Thymus (tissue), 11 donors: ENCODE results near the gene DGKG. TPM values are rescaled to one million over a fixed set of nuclear protein-coding genes. Genes with fewer than 3 reads are reported as not detected.

Experiments used
- DNase-seq, 9 donors: peaks; one replicate each; pipeline ENCODE4 v3.0.0-alpha.2; 2013; ENCODE audit warnings: low spot score in 9 of 9, low read depth in 6 of 9, missing footprints in 1 of 9
- H3K27ac ChIP-seq, 2 donors: one replicate each; pipeline ENCODE4 v1.5.1; 2013; ENCODE audit warnings: control low read depth in 1 of 2, low read depth in 1 of 2, low read length in 1 of 2, mild to moderate bottlenecking in 1 of 2, moderate library complexity in 1 of 2
- H3K27me3 ChIP-seq, 2 donors: one replicate each; pipeline ENCODE4 v1.5.1; 2013; ENCODE audit warnings: low read length in 1 of 2; ENCODE audit not compliant: control insufficient read depth in 2 of 2, insufficient read depth in 1 of 2
- H3K36me3 ChIP-seq, 2 donors: one replicate each; pipeline ENCODE4 v1.5.1; 2013; ENCODE audit warnings: low read length in 1 of 2, mild to moderate bottlenecking in 1 of 2, moderate library complexity in 1 of 2; ENCODE audit not compliant: control insufficient read depth in 2 of 2, insufficient read depth in 2 of 2
- H3K4me1 ChIP-seq, 2 donors: one replicate each; pipeline ENCODE4 v1.5.1; 2013; ENCODE audit warnings: low read length in 2 of 2; ENCODE audit not compliant: control insufficient read depth in 2 of 2, insufficient read depth in 2 of 2
- H3K4me3 ChIP-seq, 2 donors: one replicate each; pipeline ENCODE4 v1.5.1; 2013; ENCODE audit warnings: low read length in 2 of 2, control low read depth in 1 of 2, mild to moderate bottlenecking in 1 of 2
- H3K9me3 ChIP-seq, 2 donors: one replicate each; pipeline ENCODE4 v1.5.1; 2013; ENCODE audit warnings: low read length in 1 of 2, mild to moderate bottlenecking in 1 of 2; ENCODE audit not compliant: control insufficient read depth in 2 of 2, insufficient read depth in 1 of 2
- WGBS: extraction: QIAGEN DNeasy Blood & Tissue Kit; methylation state at CpG from one replicate; pipeline ENCODE4 v1.1.7; 2013; 5-methylcytosine and 5-hydroxymethylcytosine counted together
- polyA plus RNA-seq: library from polyadenylated mRNA; stranded (reverse); fragments of 200-250 nt; gene quantifications from one replicate; pipeline ENCODE4 v1.2.3, GENCODE V29; 2013
- total RNA-seq: library from RNA; stranded (reverse); fragments of 120-200 nt; gene quantifications from one replicate; pipeline ENCODE4 v1.2.4, GENCODE V29; 2013
- donor health status: healthy.

The DGKG gene
- total and polyA plus RNA-seq, 2 donors = 1.1 to 1.6 TPM

- H3K36me3 ChIP-seq = no peaks in the 10 kb centered on the region
- H3K27ac ChIP-seq = no peak overlapping the region
- peaks cover 0 to 3% of the 10 kb centered on the region in 2 donors for H3K4me1 ChIP-seq
- no peak for DNase-seq
- H3K4me3 ChIP-seq = no peak overlapping the region
- 98% methylated on average over 9 of the region's 9 CpGs for WGBS
- H3K27me3 ChIP-seq = no peaks in the 10 kb centered on the region
- H3K9me3 ChIP-seq = no peaks in the 10 kb centered on the region
Observed at GRCh38 chr3:186173224-186173815, 188.7 kb downstream of the DGKG start.

- H3K4me3 ChIP-seq = no peak overlapping the region
- H3K27me3 ChIP-seq = no peaks in the 10 kb centered on the region
- no peak for DNase-seq
- no peak overlapping the region for H3K27ac ChIP-seq
- WGBS = 99% methylated on average over 2 of the region's 2 CpGs
- peaks cover 0 to 3% of the 10 kb centered on the region in 2 donors for H3K4me1 ChIP-seq
- H3K9me3 ChIP-seq = no peaks in the 10 kb centered on the region
- no peaks in the 10 kb centered on the region for H3K36me3 ChIP-seq
Observed at GRCh38 chr3:186172353-186172752, 189.7 kb downstream of the DGKG start.

GRCh38 chr3:186171521-186171920 lies 190.5 kb downstream of the DGKG start:
- H3K4me1 ChIP-seq = peaks cover 0 to 3% of the 10 kb centered on the region in 2 donors
- H3K9me3 ChIP-seq = no peaks in the 10 kb centered on the region
- no peak overlapping the region for H3K27ac ChIP-seq
- no peak for DNase-seq
- H3K36me3 ChIP-seq = no peaks in the 10 kb centered on the region
- no peaks in the 10 kb centered on the region for H3K27me3 ChIP-seq
- H3K4me3 ChIP-seq = no peak overlapping the region
- 98% methylated on average over 2 of the region's 2 CpGs for WGBS

GRCh38 chr3:186170516-186170915 lies 191.5 kb downstream of the DGKG start:
- Histone ChIP-seq H3K36me3 (no peaks in the 10 kb centered on the region), H3K4me3 (no peak overlapping the region), H3K9me3 (no peaks in the 10 kb centered on the region), H3K27me3 (no peaks in the 10 kb centered on the region), H3K4me1 (peaks cover 0 to 3% of the 10 kb centered on the region in 2 donors), H3K27ac (no peak overlapping the region)
- no peak for DNase-seq
- WGBS = 46% methylated on average over 2 of the region's 2 CpGs

- Histone ChIP-seq H3K27ac (no peak overlapping the region), H3K27me3 (no peaks in the 10 kb centered on the region), H3K4me1 (peaks cover 0 to 3% of the 10 kb centered on the region in 2 donors), H3K4me3 (no peak overlapping the region), H3K36me3 (no peaks in the 10 kb centered on the region), H3K9me3 (no peaks in the 10 kb centered on the region)
- 93% methylated on average over 2 of the region's 2 CpGs for WGBS
- no peak for DNase-seq
Observed at GRCh38 chr3:186169379-186169778, 192.7 kb downstream of the DGKG start.

GRCh38 chr3:186168976-186169375 lies 193.1 kb downstream of the DGKG start:
- no peak overlapping the region for H3K27ac ChIP-seq
- H3K4me3 ChIP-seq = no peak overlapping the region
- H3K4me1 ChIP-seq = peaks cover 0 to 3% of the 10 kb centered on the region in 2 donors
- no peaks in the 10 kb centered on the region for H3K9me3 ChIP-seq
- no peak for DNase-seq
- no peaks in the 10 kb centered on the region for H3K36me3 ChIP-seq
- no peaks in the 10 kb centered on the region for H3K27me3 ChIP-seq

- no peaks in the 10 kb centered on the region for H3K36me3 ChIP-seq
- 98% methylated on average over 1 of the region's 1 CpG for WGBS
- no peaks in the 10 kb centered on the region for H3K9me3 ChIP-seq
- H3K4me1 ChIP-seq = peaks cover 0 to 3% of the 10 kb centered on the region in 2 donors
- no peak overlapping the region for H3K4me3 ChIP-seq
- H3K27ac ChIP-seq = no peak overlapping the region
- DNase-seq = no peak
- no peaks in the 10 kb centered on the region for H3K27me3 ChIP-seq
Observed at GRCh38 chr3:186167646-186168395, 194.2 kb downstream of the DGKG start.

GRCh38 chr3:186166491-186167288 lies 195.3 kb downstream of the DGKG start:
- no peak overlapping the region for H3K27ac ChIP-seq
- no peak overlapping the region for H3K4me3 ChIP-seq

GRCh38 chr3:186166036-186166435 lies 196.0 kb downstream of the DGKG start:
- DNase-seq = no peak
- WGBS = 78% methylated on average over 3 of the region's 3 CpGs
- no peaks in the 10 kb centered on the region for H3K36me3 ChIP-seq

More at GRCh38 chr3:186166491-186167288, 195.3 kb downstream of the DGKG start:
- Histone ChIP-seq H3K4me1 (peaks cover 0 to 3% of the 10 kb centered on the region in 2 donors), H3K27me3 (no peaks in the 10 kb centered on the region), H3K9me3 (no peaks in the 10 kb centered on the region), H3K36me3 (no peaks in the 10 kb centered on the region)
- no peak for DNase-seq
- WGBS = 81% methylated on average over 3 of the region's 3 CpGs

More at GRCh38 chr3:186166036-186166435, 196.0 kb downstream of the DGKG start:
- Histone ChIP-seq H3K4me1 (peaks cover 0 to 3% of the 10 kb centered on the region in 2 donors), H3K4me3 (no peak overlapping the region), H3K27ac (no peak overlapping the region), H3K27me3 (no peaks in the 10 kb centered on the region), H3K9me3 (no peaks in the 10 kb centered on the region)
